ENCODE data around the gene EPM2AIP1.
"Not testable (repeated sequence)": the region's sequence is repeated elsewhere in the genome, so short reads cannot be mapped to it uniquely, and the experiment has no call there.

EPM2AIP1 gene

DNA sequence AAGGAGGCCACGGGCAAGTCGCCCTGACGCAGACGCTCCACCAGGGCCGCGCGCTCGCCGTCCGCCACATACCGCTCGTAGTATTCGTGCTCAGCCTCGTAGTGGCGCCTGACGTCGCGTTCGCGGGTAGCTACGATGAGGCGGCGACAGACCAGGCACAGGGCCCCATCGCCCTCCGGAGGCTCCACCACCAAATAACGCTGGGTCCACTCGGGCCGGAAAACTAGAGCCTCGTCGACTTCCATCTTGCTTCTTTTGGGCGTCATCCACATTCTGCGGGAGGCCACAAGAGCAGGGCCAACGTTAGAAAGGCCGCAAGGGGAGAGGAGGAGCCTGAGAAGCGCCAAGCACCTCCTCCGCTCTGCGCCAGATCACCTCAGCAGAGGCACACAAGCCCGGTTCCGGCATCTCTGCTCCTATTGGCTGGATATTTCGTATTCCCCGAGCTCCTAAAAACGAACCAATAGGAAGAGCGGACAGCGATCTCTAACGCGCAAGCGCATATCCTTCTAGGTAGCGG lies at the start of gene EPM2AIP1:
TSS of gene EPM2AIP1 (minus strand) at position 326 of the 520 bp plus-strand sequence. CDS start at position 272, 54 bp downstream.
- DNase-seq, result no peak

DNA sequence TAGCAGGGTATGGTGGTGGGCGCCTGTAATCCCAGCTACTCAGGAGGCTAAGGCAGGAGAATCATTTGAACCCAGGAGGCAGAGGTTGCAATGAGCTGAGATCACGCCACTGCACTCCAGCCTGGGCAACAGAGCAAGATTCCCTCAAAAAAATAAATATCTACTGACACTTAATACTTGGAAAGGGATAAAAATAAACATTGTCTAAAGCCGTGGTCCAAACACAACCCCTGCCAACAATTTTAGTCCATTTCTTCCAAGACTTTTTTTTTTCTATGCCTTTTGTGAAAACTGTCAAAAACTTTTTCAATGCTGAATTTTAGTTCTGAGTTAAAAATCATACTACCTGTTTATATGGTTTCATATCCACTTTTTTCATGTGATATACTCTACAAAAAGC lies 49.8 kb upstream of the EPM2AIP1 start:
- not testable (repeated sequence) for DNase-seq

DNA sequence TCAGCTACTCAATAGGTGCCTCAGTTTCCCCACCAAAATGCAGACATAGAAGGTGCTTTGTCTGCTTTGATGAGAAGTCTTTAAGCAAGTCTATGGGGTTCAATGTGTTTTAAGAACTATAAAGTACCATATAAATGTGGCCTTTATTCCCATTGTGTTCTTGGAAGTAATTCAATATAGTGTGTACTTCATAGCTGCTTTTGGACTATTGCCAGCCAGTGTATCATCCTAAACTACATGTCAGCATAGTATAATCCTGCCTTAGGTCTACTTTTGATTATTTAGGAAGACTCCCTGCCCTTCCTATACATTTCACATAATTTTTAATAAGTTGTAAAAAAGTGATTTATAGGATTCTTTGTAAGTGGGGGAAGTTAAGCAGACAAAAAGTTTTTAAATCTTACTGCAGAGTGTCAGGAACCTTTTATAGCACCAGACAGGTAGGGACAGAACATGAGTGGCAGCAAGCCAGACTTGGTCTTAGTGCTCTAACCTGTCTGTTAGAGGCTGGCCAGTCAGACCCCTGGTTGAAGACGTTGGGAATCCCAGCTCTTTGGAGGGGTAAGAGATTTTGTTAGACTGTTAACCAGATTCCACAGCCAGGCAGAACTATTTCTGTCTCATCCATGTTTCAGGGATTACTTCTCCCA lies 48.7 kb upstream of the EPM2AIP1 start:
- DNase-seq, result no peak

DNA sequence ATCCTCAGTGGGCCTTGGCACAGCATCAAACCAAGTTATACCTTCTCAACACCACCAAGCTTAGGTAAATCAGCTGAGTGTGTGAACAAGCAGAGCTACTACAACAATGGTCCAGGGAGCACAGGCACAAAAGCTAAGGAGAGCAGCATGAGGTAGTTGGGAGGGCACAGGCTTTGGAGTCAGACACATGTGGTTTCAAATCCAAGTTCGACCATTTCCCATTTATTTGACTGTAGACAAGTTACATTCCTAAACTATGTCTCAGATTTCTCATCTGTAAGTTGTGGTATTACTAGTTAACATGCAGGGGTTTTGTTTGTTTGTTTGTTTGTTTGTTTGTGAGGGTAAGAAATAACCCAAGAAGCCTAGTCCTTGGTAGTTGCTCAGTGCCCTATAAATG lies 47.3 kb upstream of the EPM2AIP1 start:
- DNase-seq, result no peak

DNA sequence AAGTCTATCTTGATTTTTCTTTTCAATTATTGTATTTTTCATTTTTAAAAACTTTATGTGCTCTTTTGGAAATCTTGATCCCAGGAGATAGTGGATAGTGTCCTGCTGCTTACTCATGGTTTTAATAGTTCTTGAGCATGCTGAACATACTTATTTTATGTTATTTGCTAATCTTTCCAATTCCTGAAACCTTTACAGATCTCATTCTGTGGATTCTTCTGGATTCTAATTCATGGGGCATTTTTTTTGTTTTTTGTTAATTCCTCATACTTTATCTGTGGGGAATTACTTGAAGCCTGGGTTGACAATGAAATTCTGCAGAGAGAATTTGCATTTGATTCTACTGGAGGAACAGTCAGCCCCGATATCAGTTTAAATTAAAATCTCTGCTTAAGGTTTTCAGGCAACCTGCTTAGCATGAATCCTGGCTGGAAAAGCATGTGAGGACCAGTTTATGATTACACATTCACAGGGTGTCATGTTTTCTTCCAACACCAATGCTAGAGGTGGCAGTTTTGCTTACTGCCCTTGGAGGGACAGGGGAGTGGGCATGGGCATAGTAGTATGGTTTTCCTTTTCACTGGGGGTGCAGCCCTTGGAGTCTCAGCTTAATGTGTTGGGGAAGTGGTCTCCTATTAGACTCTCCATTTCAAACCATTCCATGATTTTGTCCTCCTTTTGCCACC lies 46.4 kb upstream of the EPM2AIP1 start:
- no peak for DNase-seq

DNA sequence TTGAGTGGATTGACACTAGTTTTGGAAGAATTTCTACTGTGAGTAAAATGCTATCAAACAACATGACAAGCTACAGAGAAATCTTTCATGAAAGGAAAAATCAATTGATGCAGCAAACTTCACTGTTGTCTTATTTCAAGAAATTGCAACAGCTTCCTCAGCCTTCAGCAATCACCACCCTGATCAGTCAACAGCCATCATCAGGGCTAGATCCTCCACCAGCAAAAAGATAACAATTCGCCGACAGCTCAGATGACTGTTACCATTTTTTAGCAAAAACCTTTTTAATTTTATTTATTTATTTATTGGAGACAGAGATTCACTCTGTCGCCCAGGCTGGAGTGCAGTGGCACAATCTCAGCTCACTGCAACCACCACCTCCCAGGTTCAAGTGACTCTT lies 44.4 kb upstream of the EPM2AIP1 start:
- no peak for DNase-seq

DNA sequence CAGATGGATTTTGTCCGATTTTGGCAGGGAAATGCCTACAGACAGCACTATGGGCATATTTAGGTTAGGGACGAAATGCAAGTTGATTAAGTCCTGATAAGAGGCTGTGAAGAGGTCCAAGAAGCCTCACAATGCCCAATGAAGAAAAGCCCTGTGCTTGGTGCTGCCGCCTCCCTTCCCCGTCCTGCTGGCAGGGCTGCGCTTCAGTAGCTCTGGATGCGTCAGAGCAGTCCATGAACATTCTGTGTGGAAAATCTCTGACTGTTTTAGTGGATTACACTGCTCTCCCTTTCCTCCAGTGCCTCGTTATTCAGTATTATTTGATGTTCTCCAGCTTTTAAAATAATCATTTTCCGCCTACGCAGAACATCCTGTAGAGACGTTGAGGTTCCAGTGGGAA lies 40.0 kb upstream of the EPM2AIP1 start:
- DNase-seq, result no peak

DNA sequence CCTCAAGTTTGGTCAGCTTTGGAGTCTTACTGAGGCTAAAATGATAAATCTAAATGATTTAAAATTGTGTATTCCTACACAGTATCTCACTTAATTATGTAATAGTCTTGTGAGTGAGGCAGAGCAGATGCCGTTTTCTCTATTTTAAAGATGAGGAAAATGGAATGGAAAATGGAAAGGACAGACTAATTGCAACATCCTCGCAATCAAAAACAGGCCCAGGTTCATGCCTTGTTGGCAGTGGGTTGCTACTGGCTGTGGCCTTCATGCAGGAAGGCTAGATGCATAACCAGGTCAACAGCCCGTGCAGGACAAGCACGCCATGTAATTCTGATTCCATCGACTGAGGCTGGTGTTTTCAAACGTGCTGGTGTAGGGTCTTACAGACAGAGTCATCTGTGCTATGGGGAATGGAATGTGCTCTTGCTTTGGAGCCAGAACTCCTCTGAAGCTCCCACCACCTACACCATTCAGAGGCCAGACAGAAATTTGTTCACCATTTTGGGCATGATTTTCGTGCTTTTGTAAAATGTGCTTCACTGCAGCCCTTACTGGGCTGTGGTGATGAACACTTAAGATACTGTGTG lies 38.3 kb upstream of the EPM2AIP1 start:
- DNase-seq, result no peak

DNA sequence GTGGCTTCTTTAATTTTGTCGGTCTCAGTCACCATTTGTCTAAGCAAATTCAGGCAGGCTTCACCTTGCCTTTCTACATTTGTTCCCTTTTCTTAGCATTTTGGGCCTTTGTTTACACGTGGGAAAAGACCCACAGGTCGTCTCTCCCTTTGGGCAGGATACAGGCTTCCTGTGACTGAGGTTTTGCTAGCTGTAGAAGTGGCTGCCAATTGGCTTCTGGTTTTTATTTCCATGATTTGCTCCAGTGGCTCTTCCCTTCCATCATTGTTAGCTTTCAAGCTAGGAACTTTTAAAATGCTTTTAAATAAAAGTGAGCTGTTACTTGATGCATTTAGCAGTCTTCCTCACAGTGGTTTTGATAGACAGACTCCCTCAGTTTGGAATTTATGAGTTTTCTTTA lies 37.7 kb upstream of the EPM2AIP1 start:
- DNase-seq, result no peak

DNA sequence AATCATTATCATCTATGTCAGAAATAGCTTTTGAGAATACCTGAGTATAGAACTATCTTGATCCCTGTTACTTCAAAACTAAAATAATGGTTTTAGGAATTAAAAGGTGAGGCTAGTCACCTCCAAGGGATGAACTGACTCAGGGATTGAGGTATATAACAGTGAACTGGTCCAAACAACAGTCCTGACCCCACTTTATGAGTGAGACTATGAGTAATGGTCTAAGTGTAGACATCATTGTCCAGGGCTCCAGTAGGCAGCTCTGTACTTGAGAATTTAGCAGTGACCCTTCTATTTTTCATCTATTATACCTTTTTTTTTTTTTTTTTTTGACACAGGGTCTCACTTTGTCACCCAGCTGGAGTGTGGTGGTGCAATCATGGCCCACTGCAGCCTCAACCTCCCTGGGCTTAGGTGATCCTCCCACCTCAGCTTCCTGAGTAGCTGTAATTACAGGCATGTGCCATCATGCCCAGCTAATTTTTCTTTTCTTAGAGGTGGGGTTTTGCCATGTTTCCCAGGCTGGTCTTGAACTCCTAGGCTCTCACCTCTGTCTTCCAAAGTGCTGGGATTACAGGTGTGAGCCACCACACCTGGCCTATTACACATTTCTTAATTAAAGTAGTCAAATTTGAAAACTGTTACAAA lies 36.7 kb upstream of the EPM2AIP1 start:
- DNase-seq, result no peak

DNA sequence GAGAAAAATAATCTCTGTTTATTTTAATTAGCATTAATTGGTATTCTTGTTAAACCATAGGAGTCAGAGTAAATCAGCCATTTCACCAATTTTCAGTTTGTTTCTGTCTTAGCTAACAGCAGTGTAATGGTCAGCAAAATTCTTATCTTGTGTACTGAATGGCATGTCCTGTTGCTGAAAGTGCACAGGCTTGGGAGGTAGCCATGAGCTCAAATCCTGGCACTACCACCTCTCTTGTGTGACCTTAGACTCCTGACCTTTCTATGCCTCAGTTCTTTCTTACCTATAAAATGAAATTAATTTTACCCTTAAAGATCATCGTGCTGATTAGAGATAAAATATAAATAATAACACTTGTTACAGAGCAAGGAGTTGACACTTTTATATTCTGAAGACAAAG lies 36.2 kb upstream of the EPM2AIP1 start:
- DNase-seq, result no peak

DNA sequence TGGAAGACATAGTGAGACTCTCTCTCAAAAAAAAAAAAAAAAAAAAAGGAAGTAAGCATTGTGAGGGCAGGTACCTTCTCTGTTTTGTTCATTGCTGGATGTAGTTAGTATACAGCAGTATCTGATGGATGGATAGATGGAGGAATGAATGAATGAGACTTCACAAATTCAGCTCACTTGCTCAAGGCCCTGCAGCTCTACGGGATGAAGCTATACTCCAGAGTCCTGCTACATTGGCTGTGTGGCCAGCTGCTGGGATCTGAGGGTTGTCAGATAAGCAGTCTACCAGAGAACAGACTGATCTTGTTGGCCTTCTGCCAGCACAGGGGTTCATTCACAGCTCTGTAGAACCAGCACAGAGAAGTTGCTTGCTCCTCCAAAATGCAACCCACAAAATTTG lies 35.4 kb upstream of the EPM2AIP1 start:
- no peak for DNase-seq

DNA sequence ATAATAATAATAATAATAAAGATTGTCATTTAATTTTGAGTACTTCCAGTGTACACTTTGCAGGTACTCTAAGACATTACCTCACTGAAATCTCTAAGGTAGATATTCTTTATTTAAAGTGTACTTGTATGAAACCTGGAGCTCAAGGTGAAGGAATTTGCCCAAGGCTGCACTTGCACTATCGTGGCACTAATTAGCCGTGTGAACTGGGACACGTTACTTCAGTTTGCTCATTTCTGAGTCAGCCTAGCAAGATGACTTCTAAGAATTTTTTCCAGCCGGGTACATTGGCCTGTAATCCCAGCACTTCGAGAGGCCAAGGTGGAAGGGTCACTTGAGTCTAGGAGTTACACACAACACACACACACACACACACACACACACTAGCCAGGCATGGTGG lies 33.9 kb upstream of the EPM2AIP1 start:
- no peak for DNase-seq

DNA sequence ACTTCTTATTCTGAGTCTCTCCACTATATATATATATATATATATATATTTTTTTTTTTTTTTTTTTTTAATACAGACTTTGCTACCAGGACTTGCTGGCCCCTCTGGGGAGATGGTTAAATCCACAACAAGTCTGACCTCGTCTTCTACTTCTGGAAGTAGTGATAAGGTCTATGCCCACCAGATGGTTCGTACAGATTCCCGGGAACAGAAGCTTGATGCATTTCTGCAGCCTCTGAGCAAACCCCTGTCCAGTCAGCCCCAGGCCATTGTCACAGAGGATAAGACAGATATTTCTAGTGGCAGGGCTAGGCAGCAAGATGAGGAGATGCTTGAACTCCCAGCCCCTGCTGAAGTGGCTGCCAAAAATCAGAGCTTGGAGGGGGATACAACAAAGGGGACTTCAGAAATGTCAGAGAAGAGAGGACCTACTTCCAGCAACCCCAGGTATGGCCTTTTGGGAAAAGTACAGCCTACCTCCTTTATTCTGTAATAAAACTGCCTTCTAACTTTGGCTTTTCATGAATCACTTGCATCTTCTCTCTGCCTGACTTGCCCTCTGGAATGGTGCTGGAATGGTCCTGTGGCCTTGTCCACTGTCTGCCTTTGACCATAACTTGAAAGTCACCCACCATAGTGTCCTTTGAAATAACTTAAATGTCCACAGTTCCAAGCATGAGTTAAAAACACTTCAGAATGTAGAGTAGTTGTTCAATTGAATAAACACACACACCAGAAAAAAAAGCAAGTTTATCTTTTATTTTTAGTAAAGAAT lies 32.8 kb upstream of the EPM2AIP1 start:
- DNase-seq, result no peak

DNA sequence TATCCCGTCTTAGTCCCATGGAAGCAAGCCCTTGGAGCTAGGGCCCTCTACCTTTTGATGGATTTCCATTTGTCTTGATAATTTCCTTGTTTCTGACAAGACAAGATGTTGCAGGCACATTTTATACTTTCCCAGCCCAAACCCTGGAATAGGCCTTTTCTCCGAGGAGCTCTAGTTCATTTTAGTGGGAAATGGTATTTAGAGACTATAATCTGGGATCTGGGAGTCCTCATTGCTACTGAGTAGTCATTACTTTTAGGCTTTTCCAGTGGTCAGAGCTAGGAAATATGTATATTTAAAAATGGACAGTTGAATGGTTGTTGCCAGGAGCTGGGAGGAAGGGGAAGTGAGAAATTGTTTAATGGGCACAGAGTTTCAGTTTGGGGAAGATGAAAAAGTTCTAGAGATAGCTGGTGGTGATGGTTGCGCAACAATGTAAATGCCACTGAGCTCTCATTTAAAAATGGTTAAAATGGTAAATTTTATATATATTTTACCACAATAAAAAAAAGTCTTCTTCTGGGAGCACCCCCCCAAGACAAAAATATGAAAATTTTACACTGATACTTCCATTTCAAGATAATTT lies 32.0 kb upstream of the EPM2AIP1 start:
- no peak for DNase-seq

DNA sequence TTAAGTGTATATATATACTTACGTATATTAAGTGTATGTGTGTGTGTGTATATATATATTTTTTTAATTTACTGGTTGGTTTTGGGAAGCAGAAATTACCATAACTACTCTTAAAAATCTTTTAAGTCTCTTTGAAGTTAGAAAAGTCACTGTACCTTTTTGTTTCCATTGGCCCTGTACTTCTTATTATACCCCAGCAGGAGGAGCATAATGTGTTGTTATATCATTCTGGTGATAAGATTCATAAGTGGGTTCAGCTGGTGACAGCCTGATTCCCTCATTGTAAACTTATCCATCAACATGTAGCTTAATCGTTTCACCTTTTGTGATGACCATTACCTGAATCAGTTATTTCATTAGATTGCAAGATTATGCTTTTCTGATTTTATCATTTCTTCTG lies 31.2 kb upstream of the EPM2AIP1 start:
- DNase-seq, result no peak

DNA sequence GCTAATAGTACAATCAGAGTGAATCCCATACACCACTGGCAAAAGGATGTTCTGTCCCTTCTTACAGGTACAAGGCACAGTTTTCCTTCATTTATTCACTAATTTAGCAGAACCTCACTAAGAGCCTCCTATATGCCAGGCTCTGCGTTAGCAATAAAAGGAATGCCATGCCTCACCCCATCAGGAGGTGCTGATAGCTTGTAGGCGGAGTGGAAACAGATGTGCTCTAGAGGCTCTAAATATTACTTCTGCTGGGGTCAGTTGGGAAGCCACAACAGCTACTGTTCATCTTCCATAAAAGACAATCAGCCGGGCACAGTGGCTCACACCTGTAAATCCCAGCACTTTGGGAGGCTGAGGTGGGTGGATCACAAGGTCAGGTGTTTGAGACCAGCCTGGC lies 24.8 kb upstream of the EPM2AIP1 start:
- no peak for DNase-seq

DNA sequence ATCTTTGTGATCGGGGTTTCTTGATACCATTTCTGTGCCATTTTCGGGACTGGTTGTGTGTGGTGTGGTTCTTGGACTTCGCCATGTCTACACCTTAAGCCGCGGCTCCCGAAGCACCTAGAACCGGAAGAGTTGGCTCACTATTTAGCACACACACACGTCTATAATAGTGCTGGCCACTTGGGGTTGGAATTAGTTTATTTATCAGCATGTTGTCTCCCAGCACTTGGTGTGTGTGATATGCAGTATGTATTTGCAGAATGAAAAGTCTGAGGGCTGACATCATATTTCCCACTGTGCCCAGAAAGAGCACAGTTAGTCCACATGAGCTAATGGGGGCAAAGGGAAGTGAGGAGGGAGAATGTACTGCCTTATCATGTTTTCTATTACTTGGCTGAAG lies 24.0 kb upstream of the EPM2AIP1 start:
- no peak for DNase-seq

DNA sequence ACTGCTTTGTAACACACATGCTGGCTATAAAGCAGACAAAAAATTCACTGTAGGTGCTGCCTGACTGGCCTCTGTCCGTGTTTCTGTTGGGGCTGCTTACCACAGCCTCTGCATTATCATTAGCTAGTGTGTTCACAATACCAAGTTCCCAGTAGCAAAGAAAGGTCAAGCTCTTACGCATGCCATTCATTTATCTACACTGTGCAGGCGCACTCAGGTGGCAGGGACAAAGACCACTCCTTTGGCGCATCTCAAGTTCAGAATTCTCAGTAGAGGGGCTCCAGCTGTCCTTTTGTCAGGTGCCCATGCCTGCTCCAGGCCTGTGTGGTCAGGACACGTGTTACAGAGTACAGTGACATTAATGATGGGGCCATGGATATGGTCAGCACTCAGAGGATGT lies 22.7 kb upstream of the EPM2AIP1 start:
- no peak for DNase-seq

DNA sequence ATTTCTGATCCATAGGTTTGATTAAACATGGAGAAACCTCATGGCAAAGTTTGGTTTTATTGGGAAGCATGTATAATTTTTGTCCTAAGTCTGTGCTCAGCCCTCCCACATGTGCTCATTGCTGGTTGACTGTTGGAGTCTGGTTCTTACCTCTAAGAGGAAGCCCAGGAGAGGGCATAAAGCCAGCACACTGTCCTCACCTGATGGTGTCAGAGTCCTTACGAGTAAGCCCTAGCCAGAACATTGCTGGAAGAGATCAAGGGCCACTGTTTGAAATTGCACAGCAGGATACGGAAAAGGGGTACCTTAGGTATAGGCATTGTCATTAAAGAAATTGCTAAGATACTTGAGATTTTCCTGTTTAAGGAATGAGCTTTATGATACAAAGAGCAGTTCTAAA lies 21.7 kb upstream of the EPM2AIP1 start:
- no peak for DNase-seq

DNA sequence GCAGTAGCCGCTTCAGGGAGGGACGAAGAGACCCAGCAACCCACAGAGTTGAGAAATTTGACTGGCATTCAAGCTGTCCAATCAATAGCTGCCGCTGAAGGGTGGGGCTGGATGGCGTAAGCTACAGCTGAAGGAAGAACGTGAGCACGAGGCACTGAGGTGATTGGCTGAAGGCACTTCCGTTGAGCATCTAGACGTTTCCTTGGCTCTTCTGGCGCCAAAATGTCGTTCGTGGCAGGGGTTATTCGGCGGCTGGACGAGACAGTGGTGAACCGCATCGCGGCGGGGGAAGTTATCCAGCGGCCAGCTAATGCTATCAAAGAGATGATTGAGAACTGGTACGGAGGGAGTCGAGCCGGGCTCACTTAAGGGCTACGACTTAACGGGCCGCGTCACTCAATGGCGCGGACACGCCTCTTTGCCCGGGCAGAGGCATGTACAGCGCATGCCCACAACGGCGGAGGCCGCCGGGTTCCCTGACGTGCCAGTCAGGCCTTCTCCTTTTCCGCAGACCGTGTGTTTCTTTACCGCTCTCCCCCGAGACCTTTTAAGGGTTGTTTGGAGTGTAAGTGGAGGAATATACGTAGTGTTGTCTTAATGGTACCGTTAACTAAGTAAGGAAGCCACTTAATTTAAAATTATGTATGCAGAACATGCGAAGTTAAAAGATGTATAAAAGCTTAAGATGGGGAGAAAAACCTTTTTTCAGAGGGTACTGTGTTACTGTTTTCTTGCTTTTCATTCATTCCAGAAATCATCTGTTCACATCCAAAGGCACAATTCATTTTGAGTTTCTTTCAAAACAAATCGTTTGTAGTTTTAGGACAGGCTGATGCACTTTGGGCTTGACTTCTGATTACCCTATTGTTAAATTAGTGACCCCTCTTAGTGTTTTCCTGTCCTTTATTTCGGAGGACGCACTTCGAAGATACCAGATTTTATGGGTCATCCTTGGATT lies 674 bp upstream of the EPM2AIP1 start, which contains the start of gene MLH1:
TSS of gene MLH1 (plus strand) at position 193 of the 958 bp plus-strand sequence. CDS start at position 223, 30 bp downstream.
- DNase-seq, result peak; percentile 97
